A673 (cell line): ENCODE results near the gene PACRG. TPM values are rescaled to one million over a fixed set of nuclear protein-coding genes. Genes with fewer than 3 reads are reported as not detected.

Experiments
- BruUV-seq: library from RNA; stranded (reverse); fragments of 400-500 nt; replicated peaks from 2 replicates; lab custom pipeline; 2021; lab: Mats Ljungman, UMichigan
- CTCF ChIA-PET: fragments of 300-600 bp; sonication (Branson Sonifier 250); formaldehyde crosslinking; loops from one replicate; lab custom pipeline; 2022; ENCODE audit warnings: antibody characterized with exemption; lab: Charles Lee
- POLR2A ChIA-PET: fragments of 300-600 bp; sonication (Branson Sonifier 250); formaldehyde crosslinking; loops from one replicate; lab custom pipeline; 2022; ENCODE audit warnings: antibody characterized with exemption; ENCODE audit not compliant: low non-redundant PET; lab: Charles Lee
- DNase-seq: peaks from one replicate; pipeline ENCODE4 v3.0.0-alpha.2; 2015; ENCODE audit warnings: low spot score
- H3K27ac ChIP-seq: fragments of 200-600 bp; sonication (generic); 2 replicates; pipeline ENCODE4 v1.5.1; 2016; ENCODE audit warnings: mixed run types, low read depth, mild to moderate bottlenecking, mixed read lengths, antibody characterized with exemption, low read length; ENCODE audit not compliant: poor library complexity, severe bottlenecking
- H3K27me3 ChIP-seq: fragments of 200-600 bp; sonication (generic); replicated peaks from 2 replicates; pipeline ENCODE4 v1.6.1; 2017; ENCODE audit warnings: mixed run types, low read depth, mild to moderate bottlenecking, mixed read lengths, antibody characterized with exemption, low read length; ENCODE audit not compliant: insufficient read depth, poor library complexity
- H3K36me3 ChIP-seq: fragments of 200-600 bp; sonication (generic); 2 replicates; pipeline ENCODE4 v1.6.1; 2016; ENCODE audit warnings: mixed run types, mild to moderate bottlenecking, mixed read lengths, antibody characterized with exemption, low read length; ENCODE audit not compliant: insufficient read depth, poor library complexity, severe bottlenecking
- H3K4me1 ChIP-seq: fragments of 200-600 bp; sonication (generic); 2 replicates; pipeline ENCODE4 v1.6.1; 2017; ENCODE audit warnings: mixed run types, mild to moderate bottlenecking, mixed read lengths, antibody characterized with exemption, low read length; ENCODE audit not compliant: insufficient read depth, poor library complexity, severe bottlenecking
- H3K4me3 ChIP-seq: fragments of 200-600 bp; sonication (generic); 2 replicates; pipeline ENCODE4 v1.5.1; 2016; ENCODE audit warnings: low read depth, mixed run types, mild to moderate bottlenecking, mixed read lengths, low read length; ENCODE audit not compliant: poor library complexity, severe bottlenecking
- H3K9me3 ChIP-seq: fragments of 200-600 bp; sonication (generic); 2 replicates; pipeline ENCODE4 v1.6.1; 2016; ENCODE audit warnings: mixed run types, low read depth, mild to moderate bottlenecking, mixed read lengths, antibody characterized with exemption, low read length; ENCODE audit not compliant: poor library complexity, severe bottlenecking
- CTCF ChIP-seq: fragments of 300-800, 200-600 bp; sonication (generic); conservative IDR thresholded peaks from 2 replicates; pipeline ENCODE4 v1.5.1; 2017; ENCODE audit warnings: low read depth, mild to moderate bottlenecking, antibody characterized with exemption, low read length, moderate library complexity, mixed read lengths
- EZH2 ChIP-seq: fragments of 200-600 bp; sonication (generic); IDR thresholded peaks from 2 replicates; pipeline ENCODE4 v1.6.1; 2017; ENCODE audit warnings: borderline replicate concordance, low read depth, mild to moderate bottlenecking, mixed read lengths, antibody characterized with exemption, low read length; ENCODE audit not compliant: poor library complexity, severe bottlenecking
- intact Hi-C: fragments of 100-400 bp; cut with micrococcal nuclease; formaldehyde crosslinking; loops from one replicate; pipeline ENCODE4 v1.10.0; 2022; ENCODE audit not compliant: unreplicated experiment
- total RNA-seq: library from RNA; stranded (reverse); gene quantifications from 2 replicates; pipeline ENCODE4 v1.2.3, GENCODE V29; 2021

The PACRG gene
- total RNA-seq, 1 experiment from 2014 or later, result not detected

- BruUV-seq, result no TSS peak
- Histone ChIP-seq H3K9me3 (no peaks in the 10 kb centered on the region), H3K27ac (no peak overlapping the region), H3K27me3 (no peaks in the 10 kb centered on the region), H3K36me3 (no peaks in the 10 kb centered on the region), H3K4me1 (no peaks in the 10 kb centered on the region), H3K4me3 (no peak overlapping the region)
- ChIA-PET CTCF (no interaction called here), POLR2A (no interaction called here)
- DNase-seq, result no peak
- intact Hi-C loops, result loop anchor here (10.0 kb wide), 1 partner anchor 225 kb away; the partner anchor contains the start of gene QKI
- no peak for TF ChIP-seq EZH2
- no peak for TF ChIP-seq CTCF
These were observed 461.8 kb downstream of the PACRG start for GRCh38 chr6:163189609-163190008.

- no peak overlapping the region for H3K27ac ChIP-seq
- no peaks in the 10 kb centered on the region for H3K36me3 ChIP-seq
- TF ChIP-seq CTCF, result no peak
- no peak for TF ChIP-seq EZH2
- no peaks in the 10 kb centered on the region for H3K27me3 ChIP-seq
- ChIA-PET CTCF (no interaction called here), POLR2A (no interaction called here)
- BruUV-seq, result no TSS peak
- intact Hi-C loops, result no loop called here
- H3K4me1 ChIP-seq, result no peaks in the 10 kb centered on the region
- no peak for DNase-seq
- H3K9me3 ChIP-seq, result no peaks in the 10 kb centered on the region
- no peak overlapping the region for H3K4me3 ChIP-seq
These were observed 463.0 kb downstream of the PACRG start for GRCh38 chr6:163190786-163191185.

- POLR2A ChIA-PET, result no interaction called here
- no peak for TF ChIP-seq EZH2
- TF ChIP-seq CTCF, result no peak
- no peak overlapping the region for H3K27ac ChIP-seq
These were observed 464.1 kb downstream of the PACRG start for GRCh38 chr6:163191704-163192537.

More at GRCh38 chr6:163191704-163192537, 464.1 kb downstream of the PACRG start:
- H3K9me3 ChIP-seq, result no peaks in the 10 kb centered on the region
- H3K4me1 ChIP-seq, result no peaks in the 10 kb centered on the region
- intact Hi-C loops, result no loop called here
- H3K36me3 ChIP-seq, result no peaks in the 10 kb centered on the region
- CTCF ChIA-PET, result no interaction called here
- H3K27me3 ChIP-seq, result no peaks in the 10 kb centered on the region
- no peak for DNase-seq
- H3K4me3 ChIP-seq, result no peak overlapping the region
- no TSS peak for BruUV-seq
